Neural progenitor cell (in vitro differentiated cells): ENCODE results near the gene PLK5. TPM values are rescaled to one million over a fixed set of nuclear protein-coding genes. Genes with fewer than 3 reads are reported as not detected.

Source experiments
- DNase-seq: peaks from one replicate; pipeline ENCODE4 v3.0.0-alpha.2; 2016; ENCODE audit warnings: low spot score
- H2AFZ ChIP-seq: fragments of 200-600 bp; sonication (generic); replicated peaks from 2 replicates; pipeline ENCODE4 v1.6.1; 2016; ENCODE audit warnings: antibody characterized with exemption
- H3F3A ChIP-seq: fragments of 200-600 bp; sonication (generic); 2 replicates; pipeline ENCODE4 v1.6.1; 2016; ENCODE audit warnings: antibody characterized with exemption, low read depth
- H3K27ac ChIP-seq: fragments of 200-600 bp; sonication (generic); 2 replicates; pipeline ENCODE4 v1.5.1; 2016; ENCODE audit warnings: mild to moderate bottlenecking
- H3K27me3 ChIP-seq: fragments of 200-600 bp; sonication (generic); 2 replicates; pipeline ENCODE4 v1.6.1; 2016; ENCODE audit warnings: mild to moderate bottlenecking, moderate library complexity
- H3K36me3 ChIP-seq: fragments of 200-600 bp; sonication (generic); 2 replicates; pipeline ENCODE4 v1.5.1; 2016
- H3K4me1 ChIP-seq: fragments of 200-600 bp; sonication (generic); 2 replicates; pipeline ENCODE4 v1.6.1; 2016; ENCODE audit warnings: mixed run types
- H3K4me2 ChIP-seq: fragments of 200-600 bp; sonication (generic); 2 replicates; pipeline ENCODE4 v1.6.1; 2016
- H3K4me3 ChIP-seq: fragments of 200-600 bp; sonication (generic); 2 replicates; pipeline ENCODE4 v1.5.1; 2016
- H3K79me2 ChIP-seq: fragments of 200-600 bp; sonication (generic); 2 replicates; pipeline ENCODE4 v1.6.1; 2016; ENCODE audit warnings: low read depth
- H3K9ac ChIP-seq: fragments of 200-600 bp; sonication (generic); 2 replicates; pipeline ENCODE4 v1.6.1; 2016
- H3K9me3 ChIP-seq: fragments of 200-600 bp; sonication (generic); 2 replicates; pipeline ENCODE4 v1.5.1; 2016; ENCODE audit warnings: low read depth
- H4K20me1 ChIP-seq: fragments of 200-600 bp; sonication (generic); 2 replicates; pipeline ENCODE4 v1.6.1; 2016; ENCODE audit warnings: low read depth
- H3K27ac Mint-ChIP-seq: 3 replicates; pipeline ENCODE4 v1.8.0; 2021; ENCODE audit warnings: mixed read lengths
- H3K27me3 Mint-ChIP-seq: 2 replicates; pipeline ENCODE4 v1.8.0; 2022; ENCODE audit warnings: low read depth, mild to moderate bottlenecking, inconsistent platforms, moderate library complexity, mixed read lengths; ENCODE audit not compliant: insufficient read depth
- H3K36me3 Mint-ChIP-seq: 3 replicates; pipeline ENCODE4 v1.8.0; 2021; ENCODE audit warnings: mixed read lengths
- H3K4me1 Mint-ChIP-seq: 3 replicates; pipeline ENCODE4 v1.8.0; 2021; ENCODE audit warnings: mixed read lengths
- H3K4me3 Mint-ChIP-seq: 3 replicates; pipeline ENCODE4 v1.8.0; 2021; ENCODE audit warnings: mild to moderate bottlenecking, moderate library complexity, mixed read lengths
- H3K9me3 Mint-ChIP-seq: 3 replicates; pipeline ENCODE4 v1.8.0; 2020; ENCODE audit warnings: mixed read lengths
- CTCF ChIP-seq: fragments of 200-600 bp; sonication (generic); IDR thresholded peaks from 2 replicates; pipeline ENCODE4 v1.5.1; 2017; ENCODE audit warnings: antibody characterized with exemption, mild to moderate bottlenecking
- EZH2 ChIP-seq: fragments of 200-600 bp; sonication (generic); IDR thresholded peaks from 2 replicates; pipeline ENCODE4 v1.6.1; 2017; ENCODE audit warnings: antibody characterized with exemption, mild to moderate bottlenecking, moderate library complexity
- EZH2phosphoT487 ChIP-seq: fragments of 200-600 bp; sonication (generic); IDR thresholded peaks from 2 replicates; pipeline ENCODE4 v1.6.1; 2017; ENCODE audit warnings: antibody characterized with exemption
- total RNA-seq: library from RNA; depleted of rRNA; stranded (reverse); fragments of >200 nt; gene quantifications from 2 replicates; pipeline ENCODE4 v1.2.3, GENCODE V29; 2015; ENCODE audit warnings: low replicate concordance

The PLK5 gene
- total RNA-seq, 1 donor from 2014 or later: not detected

GRCh38 chr19:1489463-1490310, 34.2 kb upstream of the PLK5 start:
- no peaks in the 10 kb centered on the region for H3K9me3 Mint-ChIP-seq
- no peaks in the 10 kb centered on the region for H3K36me3 Mint-ChIP-seq
- Histone ChIP-seq H3K4me2 (peak overlapping the region; percentile 81), H3K4me1 (peaks cover 12% of the 10 kb centered on the region), H3K9ac (no peak overlapping the region), H3K9me3 (no peaks in the 10 kb centered on the region), H4K20me1 (peaks cover 9% of the 10 kb centered on the region), H3K27me3 (peaks cover 36% of the 10 kb centered on the region), H3F3A (peaks cover 7% of the 10 kb centered on the region), H3K79me2 (no peaks in the 10 kb centered on the region), H3K4me3 (peak overlapping the region; percentile 64), H3K27ac (no peak overlapping the region), H3K36me3 (no peaks in the 10 kb centered on the region), H2AFZ (peak overlapping the region; percentile 85)
- peak overlapping the region; percentile 82 for H3K4me3 Mint-ChIP-seq
- TF ChIP-seq CTCF: no peak
- TF ChIP-seq EZH2: no peak
- no peak for TF ChIP-seq EZH2phosphoT487
- DNase-seq: no peak
- H3K27ac Mint-ChIP-seq: peak overlapping the region; percentile 81
- peaks cover 17% of the 10 kb centered on the region for H3K4me1 Mint-ChIP-seq
- H3K27me3 Mint-ChIP-seq: peaks cover 9% of the 10 kb centered on the region

GRCh38 chr19:1490311-1491113, 33.4 kb upstream of the PLK5 start, which contains the start of gene PCSK4:
TSS of gene PCSK4 (minus strand) at chr19:1490350. CDS start at chr19:1490346, 4 bp downstream.
- TF ChIP-seq EZH2phosphoT487 (no peak), CTCF (no peak), EZH2 (no peak)
- Histone ChIP-seq H3K4me3 (peak within 1 kb of the TSS; percentile 64), H3K4me2 (peak within 1 kb of the TSS; percentile 86), H3K27me3 (peaks cover 36% of the 10 kb centered on the region), H2AFZ (peak within 1 kb of the TSS; percentile 85), H4K20me1 (peaks cover 9% of the 10 kb centered on the region), H3F3A (peaks cover 7% of the 10 kb centered on the region), H3K36me3 (no peaks in the 10 kb centered on the region), H3K79me2 (no peaks in the 10 kb centered on the region), H3K9ac (no peak within 1 kb of the TSS), H3K27ac (no peak within 1 kb of the TSS), H3K9me3 (no peaks in the 10 kb centered on the region), H3K4me1 (peaks cover 12% of the 10 kb centered on the region)
- Mint-ChIP-seq H3K4me3 (peak within 1 kb of the TSS; percentile 88), H3K36me3 (no peaks in the 10 kb centered on the region), H3K27ac (peak within 1 kb of the TSS; percentile 99), H3K4me1 (peaks cover 17% of the 10 kb centered on the region), H3K9me3 (no peaks in the 10 kb centered on the region), H3K27me3 (peaks cover 7% of the 10 kb centered on the region)
- DNase-seq: peak; percentile 99

- H3K27ac ChIP-seq: no peak within 1 kb of the TSS
- H3K9ac ChIP-seq: no peak within 1 kb of the TSS
- H3F3A ChIP-seq: peaks cover 7% of the 10 kb centered on the region
These were observed 32.6 kb upstream of the PLK5 start, which contains the start of gene REEP6 for GRCh38 chr19:1491114-1491848. TSS of gene REEP6 (plus strand) at chr19:1491181. CDS start at chr19:1491270, 89 bp downstream.

More at GRCh38 chr19:1491114-1491848, 32.6 kb upstream of the PLK5 start, which contains the start of gene REEP6:
- H3K4me1 ChIP-seq: peaks cover 12% of the 10 kb centered on the region
- DNase-seq: no peak
- H3K4me2 ChIP-seq: peak within 1 kb of the TSS; percentile 86
- H4K20me1 ChIP-seq: peaks cover 9% of the 10 kb centered on the region
- H3K36me3 Mint-ChIP-seq: no peaks in the 10 kb centered on the region
- H3K79me2 ChIP-seq: no peaks in the 10 kb centered on the region
- H3K27ac Mint-ChIP-seq: peak within 1 kb of the TSS; percentile 99
- H3K9me3 ChIP-seq: no peaks in the 10 kb centered on the region
- peak within 1 kb of the TSS; percentile 88 for H3K4me3 Mint-ChIP-seq
- no peaks in the 10 kb centered on the region for H3K9me3 Mint-ChIP-seq
- peaks cover 17% of the 10 kb centered on the region for H3K4me1 Mint-ChIP-seq
- no peaks in the 10 kb centered on the region for H3K36me3 ChIP-seq
- H3K4me3 ChIP-seq: peak within 1 kb of the TSS; percentile 64
- H3K27me3 ChIP-seq: peaks cover 36% of the 10 kb centered on the region
- H2AFZ ChIP-seq: peak within 1 kb of the TSS; percentile 85
- peaks cover 7% of the 10 kb centered on the region for H3K27me3 Mint-ChIP-seq
- TF ChIP-seq EZH2phosphoT487 (no peak), CTCF (no peak), EZH2 (no peak)
